ENCODE results near the gene ZNF148. TPM values are rescaled to one million over a fixed set of nuclear protein-coding genes. Genes with fewer than 3 reads are reported as not detected.

Gene ZNF148
- total RNA-seq, 2 donors from 2014 or later: 35.4 to 50.1 TPM

- Histone ChIP-seq H3K9me3 (no peaks in the 10 kb centered on the region), H3K4me1 (no peaks in the 10 kb centered on the region), H3K36me3 (no peaks in the 10 kb centered on the region), H3K4me3 (no peak overlapping the region), H3K27me3 (no peaks in the 10 kb centered on the region), H3K9ac (ENCODE audit: low read depth in 2 of 2, low read length in 2 of 2) (no peak overlapping the region), H3K27ac (no peak overlapping the region)
- DNase-seq: no peak
- TF ChIP-seq CTCF (IDR thresholded peaks at IDR 0.05): no peak
- intact Hi-C loops (cut with DNase I): no loop called here
Observed at GRCh38 chr3:125189378-125190165, 185.6 kb downstream of the ZNF148 start.

- Histone ChIP-seq H3K4me3 (no peak overlapping the region), H3K27me3 (no peaks in the 10 kb centered on the region), H3K9me3 (no peaks in the 10 kb centered on the region), H3K9ac (ENCODE audit: low read depth in 2 of 2, low read length in 2 of 2) (no peak overlapping the region), H3K36me3 (no peaks in the 10 kb centered on the region), H3K27ac (no peak overlapping the region), H3K4me1 (no peaks in the 10 kb centered on the region)
- intact Hi-C loops (cut with DNase I): no loop called here
- no peak for DNase-seq
- no peak for TF ChIP-seq CTCF (IDR thresholded peaks at IDR 0.05)
Observed at GRCh38 chr3:125188955-125189354, 186.2 kb downstream of the ZNF148 start.

- intact Hi-C loops (cut with DNase I): no loop called here
- Histone ChIP-seq H3K9ac (ENCODE audit: low read depth in 2 of 2, low read length in 2 of 2) (no peak overlapping the region), H3K27me3 (no peaks in the 10 kb centered on the region), H3K9me3 (no peaks in the 10 kb centered on the region), H3K4me1 (no peaks in the 10 kb centered on the region), H3K27ac (no peak overlapping the region), H3K36me3 (no peaks in the 10 kb centered on the region), H3K4me3 (no peak overlapping the region)
- TF ChIP-seq CTCF (IDR thresholded peaks at IDR 0.05): no peak
- no peak for DNase-seq
Observed at GRCh38 chr3:125187599-125187910, 187.6 kb downstream of the ZNF148 start.

- no peaks in the 10 kb centered on the region for H3K27me3 ChIP-seq
- no peaks in the 10 kb centered on the region for H3K9me3 ChIP-seq
- no peaks in the 10 kb centered on the region for H3K4me1 ChIP-seq
- no peaks in the 10 kb centered on the region for H3K36me3 ChIP-seq
- no peak overlapping the region for H3K27ac ChIP-seq
- H3K9ac ChIP-seq (ENCODE audit: low read depth in 2 of 2, low read length in 2 of 2): no peak overlapping the region
- intact Hi-C loops (cut with DNase I): no loop called here
- no peak for DNase-seq
- TF ChIP-seq CTCF (IDR thresholded peaks at IDR 0.05): no peak
- no peak overlapping the region for H3K4me3 ChIP-seq
Observed at GRCh38 chr3:125186800-125187598, 188.1 kb downstream of the ZNF148 start.

- no peak overlapping the region for H3K4me3 ChIP-seq
- DNase-seq: no peak
- H3K27ac ChIP-seq: no peak overlapping the region
- H3K9ac ChIP-seq (ENCODE audit: low read depth in 2 of 2, low read length in 2 of 2): no peak overlapping the region
- H3K36me3 ChIP-seq: no peaks in the 10 kb centered on the region
- H3K27me3 ChIP-seq: no peaks in the 10 kb centered on the region
- intact Hi-C loops (cut with DNase I): no loop called here
- no peaks in the 10 kb centered on the region for H3K9me3 ChIP-seq
- H3K4me1 ChIP-seq: no peaks in the 10 kb centered on the region
- TF ChIP-seq CTCF (IDR thresholded peaks at IDR 0.05): no peak
Observed at GRCh38 chr3:125186261-125186787, 188.8 kb downstream of the ZNF148 start.
